NK-92 (cell line): ENCODE data around the gene BOD1L2.

Experiments used
- DNase-seq: peaks from one replicate; lab custom pipeline; 2025; ENCODE audit not compliant: unreplicated experiment; lab: John Stamatoyannopoulos, UW

Gene BOD1L2

GRCh38 chr18:57149531-57149930 lies 2.6 kb downstream of the BOD1L2 start:
- no peak for DNase-seq

- no peak for DNase-seq
Observed at GRCh38 chr18:57150081-57150480, 3.2 kb downstream of the BOD1L2 start.

- no peak for DNase-seq
Observed at GRCh38 chr18:57150828-57151227, 3.9 kb downstream of the BOD1L2 start.

- DNase-seq, result no peak
Observed at GRCh38 chr18:57154191-57154830, 7.4 kb downstream of the BOD1L2 start.

- DNase-seq, result no peak
Observed at GRCh38 chr18:57164401-57164800, 17.5 kb downstream of the BOD1L2 start.

- no peak for DNase-seq
Observed at GRCh38 chr18:57167617-57168308, 20.9 kb downstream of the BOD1L2 start.

- DNase-seq, result no peak
Observed at GRCh38 chr18:57171026-57171425, 24.1 kb downstream of the BOD1L2 start.

- DNase-seq, result no peak
Observed at GRCh38 chr18:57175532-57175931, 28.6 kb downstream of the BOD1L2 start.

GRCh38 chr18:57185434-57185833 lies 38.5 kb downstream of the BOD1L2 start:
- DNase-seq, result no peak

GRCh38 chr18:57188851-57189557 lies 42.1 kb downstream of the BOD1L2 start:
- DNase-seq, result no peak

GRCh38 chr18:57190026-57190425 lies 43.1 kb downstream of the BOD1L2 start:
- no peak for DNase-seq

GRCh38 chr18:57194070-57194469 lies 47.2 kb downstream of the BOD1L2 start:
- no peak for DNase-seq

- no peak for DNase-seq
Observed at GRCh38 chr18:57194622-57195021, 47.7 kb downstream of the BOD1L2 start.

GRCh38 chr18:57195341-57195740 lies 48.5 kb downstream of the BOD1L2 start:
- DNase-seq, result no peak

GRCh38 chr18:57197261-57197660 lies 50.4 kb downstream of the BOD1L2 start:
- no peak for DNase-seq

- no peak for DNase-seq
Observed at GRCh38 chr18:57198073-57198472, 51.2 kb downstream of the BOD1L2 start.
